DMS53 (cell line): ENCODE data around the gene EIF4G3.
"Not testable (repeated sequence)": the region's sequence is repeated elsewhere in the genome, so short reads cannot be mapped to it uniquely, and the experiment has no call there.

ENCODE experiments used
- DNase-seq: peaks from one replicate; lab custom pipeline; 2025; lab: John Stamatoyannopoulos, UW

Gene EIF4G3

GRCh38 chr1:21188235-21188634 lies 11.5 kb upstream of the EIF4G3 start:
- DNase-seq = no peak

GRCh38 chr1:21185221-21185731 lies 8.6 kb upstream of the EIF4G3 start:
- DNase-seq = no peak

- DNase-seq = no peak
Measured at GRCh38 chr1:21184276-21184675, 7.6 kb upstream of the EIF4G3 start.

GRCh38 chr1:21182181-21182731 lies 5.6 kb upstream of the EIF4G3 start:
- no peak for DNase-seq

GRCh38 chr1:21178271-21178670 lies 1.6 kb upstream of the EIF4G3 start:
- not testable (repeated sequence) for DNase-seq

GRCh38 chr1:21175670-21176581 lies 771 bp downstream of the EIF4G3 start:
- peak; percentile 60 for DNase-seq

GRCh38 chr1:21175324-21175669 lies 1.4 kb downstream of the EIF4G3 start:
- DNase-seq = peak; percentile 50

- DNase-seq = no peak
Measured at GRCh38 chr1:21174654-21175323, 1.9 kb downstream of the EIF4G3 start.

- no peak for DNase-seq
Measured at GRCh38 chr1:21174230-21174629, 2.5 kb downstream of the EIF4G3 start.

- not testable (repeated sequence) for DNase-seq
Measured at GRCh38 chr1:21173096-21173495, 3.6 kb downstream of the EIF4G3 start.

GRCh38 chr1:21170837-21171236 lies 5.9 kb downstream of the EIF4G3 start:
- not testable (repeated sequence) for DNase-seq

GRCh38 chr1:21168444-21168843 lies 8.3 kb downstream of the EIF4G3 start:
- no peak for DNase-seq

GRCh38 chr1:21165646-21166045 lies 11.1 kb downstream of the EIF4G3 start:
- DNase-seq = no peak

GRCh38 chr1:21165076-21165475 lies 11.6 kb downstream of the EIF4G3 start:
- DNase-seq = no peak

- no peak for DNase-seq
Measured at GRCh38 chr1:21164266-21164665, 12.4 kb downstream of the EIF4G3 start.

- DNase-seq = no peak
Measured at GRCh38 chr1:21162740-21163464, 13.8 kb downstream of the EIF4G3 start.

GRCh38 chr1:21161842-21162241 lies 14.9 kb downstream of the EIF4G3 start:
- no peak for DNase-seq

GRCh38 chr1:21160263-21160796 lies 16.4 kb downstream of the EIF4G3 start:
- DNase-seq = no peak

GRCh38 chr1:21157868-21158267 lies 18.8 kb downstream of the EIF4G3 start:
- no peak for DNase-seq

- no peak for DNase-seq
Measured at GRCh38 chr1:21157054-21157453, 19.6 kb downstream of the EIF4G3 start.

GRCh38 chr1:21156019-21156418 lies 20.7 kb downstream of the EIF4G3 start:
- no peak for DNase-seq

- DNase-seq = no peak
Measured at GRCh38 chr1:21154717-21155116, 22.0 kb downstream of the EIF4G3 start.
